Daoy (cell line): ENCODE data around the gene RRP36. TPM values are rescaled to one million over a fixed set of nuclear protein-coding genes. Genes with fewer than 3 reads are reported as not detected.

Experiments used
- DNase-seq: peaks from one replicate; pipeline ENCODE4 v3.0.0-alpha.2; 2015; ENCODE audit warnings: low read depth
- total RNA-seq: library from RNA; depleted of rRNA; stranded (reverse); fragments of >200 nt; shearing (Covaris generic); gene quantifications from 2 replicates; pipeline ENCODE4 v1.2.3, GENCODE V29; 2014

The RRP36 gene
- total RNA-seq, 1 experiment from 2014 or later: 208 TPM

GRCh38 chr6:43007126-43007525, 14.3 kb upstream of the RRP36 start:
- no peak for DNase-seq

- peak; percentile 31 for DNase-seq
Observed at GRCh38 chr6:43009124-43009523, 12.3 kb upstream of the RRP36 start.

GRCh38 chr6:43011207-43011606, 10.2 kb upstream of the RRP36 start:
- no peak for DNase-seq

- no peak for DNase-seq
Observed at GRCh38 chr6:43012364-43012763, 9.1 kb upstream of the RRP36 start.

- no peak for DNase-seq
Observed at GRCh38 chr6:43013097-43013842, 8.2 kb upstream of the RRP36 start.

- DNase-seq: peak; percentile 100
Observed at GRCh38 chr6:43013843-43014433, 7.5 kb upstream of the RRP36 start, which contains the start of the genes KLHDC3 and MEA1. Gene KLHDC3 (plus strand): TSS chr6:43014249. CDS start chr6:43017193, 2,944 bp downstream. Gene MEA1 (minus strand): TSS chr6:43013946. CDS start chr6:43013813, 133 bp downstream.

- no peak for DNase-seq
Observed at GRCh38 chr6:43014434-43014909, 7.0 kb upstream of the RRP36 start.

GRCh38 chr6:43016176-43016942, 5.1 kb upstream of the RRP36 start:
- DNase-seq: no peak

GRCh38 chr6:43016943-43017334, 4.5 kb upstream of the RRP36 start:
- DNase-seq: no peak

- DNase-seq: no peak
Observed at GRCh38 chr6:43019152-43019551, 2.3 kb upstream of the RRP36 start.

- no peak for DNase-seq
Observed at GRCh38 chr6:43020052-43020705, 1.2 kb upstream of the RRP36 start.

GRCh38 chr6:43020847-43021246, 576 bp upstream of the RRP36 start:
- DNase-seq: peak; percentile 32

GRCh38 chr6:43024436-43024835, 3.0 kb downstream of the RRP36 start:
- no peak for DNase-seq

- DNase-seq: no peak
Observed at GRCh38 chr6:43026365-43026764, 4.9 kb downstream of the RRP36 start.

- DNase-seq: no peak
Observed at GRCh38 chr6:43029120-43029519, 7.7 kb downstream of the RRP36 start.

- DNase-seq: no peak
Observed at GRCh38 chr6:43032326-43032725, 10.9 kb downstream of the RRP36 start.

GRCh38 chr6:43033496-43034189, 12.2 kb downstream of the RRP36 start:
- no peak for DNase-seq

- DNase-seq: no peak
Observed at GRCh38 chr6:43034190-43034525, 12.7 kb downstream of the RRP36 start.

GRCh38 chr6:43035495-43036194, 14.2 kb downstream of the RRP36 start:
- no peak for DNase-seq

- DNase-seq: no peak
Observed at GRCh38 chr6:43036712-43037111, 15.3 kb downstream of the RRP36 start.

- DNase-seq: no peak
Observed at GRCh38 chr6:43037197-43037596, 15.8 kb downstream of the RRP36 start.
